ENCODE data around the gene ITPR1.
A peak's percentile ranks its signal among the peaks of the same experiment; 100 is the strongest.

Gene ITPR1

GRCh38 chr3:4766716-4767499 is 273.8 kb downstream of the ITPR1 start:
- no peak overlapping the region for H3K4me3 ChIP-seq (replicated peaks in 1 of 2; ENCODE audit: low read depth in 2 of 2, low read length in 2 of 2)
- no peak for DNase-seq (ENCODE audit: low read depth in 2 of 2)
- TF ChIP-seq CTCF (IDR thresholded peaks at IDR 0.05; ENCODE audit: low read depth, low read length), result no peak

GRCh38 chr3:4768021-4768420 is 274.9 kb downstream of the ITPR1 start:
- no peak overlapping the region for H3K4me3 ChIP-seq (replicated peaks in 1 of 2; ENCODE audit: low read depth in 2 of 2, low read length in 2 of 2)
- TF ChIP-seq CTCF (IDR thresholded peaks at IDR 0.05; ENCODE audit: low read depth, low read length), result no peak
- DNase-seq (ENCODE audit: low read depth in 2 of 2), result no peak

GRCh38 chr3:4768521-4768920 is 275.4 kb downstream of the ITPR1 start:
- no peak for TF ChIP-seq CTCF (IDR thresholded peaks at IDR 0.05; ENCODE audit: low read depth, low read length)
- DNase-seq (ENCODE audit: low read depth in 2 of 2), result no peak
- no peak overlapping the region for H3K4me3 ChIP-seq (replicated peaks in 1 of 2; ENCODE audit: low read depth in 2 of 2, low read length in 2 of 2)

GRCh38 chr3:4770561-4770960 is 277.4 kb downstream of the ITPR1 start:
- no peak for DNase-seq (ENCODE audit: low read depth in 2 of 2)
- no peak overlapping the region for H3K4me3 ChIP-seq (replicated peaks in 1 of 2; ENCODE audit: low read depth in 2 of 2, low read length in 2 of 2)
- TF ChIP-seq CTCF (IDR thresholded peaks at IDR 0.05; ENCODE audit: low read depth, low read length), result no peak

DNA sequence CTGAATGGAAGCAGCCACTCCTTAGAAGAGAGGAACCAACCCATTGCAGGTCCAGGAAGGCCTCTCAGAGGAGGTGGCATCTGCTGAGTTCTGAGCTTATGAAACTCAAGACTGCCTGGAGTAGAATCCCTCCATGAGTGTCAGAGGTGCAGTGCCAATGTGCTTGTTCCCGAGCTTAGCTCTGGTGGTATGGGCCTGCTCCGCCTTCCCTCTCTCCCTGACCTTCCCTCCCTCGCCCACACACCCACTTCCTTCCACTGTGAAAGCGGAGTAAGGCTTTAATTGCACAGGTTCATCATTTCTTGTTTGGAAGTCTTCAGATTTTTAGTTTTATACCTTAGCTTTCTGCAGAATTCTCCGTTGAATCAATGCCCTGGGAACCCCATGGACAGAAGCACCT is 278.1 kb downstream of the ITPR1 start:
- DNase-seq (ENCODE audit: low read depth in 2 of 2), result no peak
- no peak for TF ChIP-seq CTCF (IDR thresholded peaks at IDR 0.05; ENCODE audit: low read depth, low read length)
- H3K4me3 ChIP-seq (replicated peaks in 1 of 2; ENCODE audit: low read depth in 2 of 2, low read length in 2 of 2), result no peak overlapping the region

DNA sequence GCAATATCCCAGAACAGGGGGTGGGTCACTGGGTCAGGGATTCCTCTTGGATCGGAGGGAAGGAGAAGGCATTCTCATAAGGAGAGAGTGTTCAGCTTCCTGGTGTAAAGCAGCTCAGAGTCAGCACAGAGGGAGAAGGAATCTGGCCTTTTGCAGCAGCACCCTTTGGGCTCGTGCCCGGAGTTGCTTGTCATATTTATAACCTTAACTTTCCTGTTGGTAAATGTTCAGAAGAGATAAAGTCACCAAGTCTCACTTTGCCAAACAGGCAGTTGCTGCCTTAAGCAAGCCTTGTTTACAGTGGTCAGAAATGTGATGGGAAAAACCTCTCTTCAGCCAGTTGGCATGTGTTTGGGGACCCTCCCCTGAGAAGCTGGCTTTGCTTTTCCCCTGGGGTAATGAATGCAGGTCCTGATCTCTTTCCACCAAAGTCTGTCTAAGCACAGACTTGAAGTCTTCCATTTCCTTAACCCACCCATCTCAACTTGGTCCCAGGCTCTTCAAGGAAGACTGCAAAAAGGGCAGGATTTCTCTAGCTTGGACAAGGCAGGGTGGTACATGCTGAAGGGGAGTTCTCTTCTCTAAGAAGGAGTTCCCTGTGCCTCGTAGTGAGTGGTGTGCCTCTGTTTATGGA is 279.1 kb downstream of the ITPR1 start:
- DNase-seq (ENCODE audit: low read depth in 2 of 2), result peak; percentile 65 to 95
- no peak for TF ChIP-seq CTCF (IDR thresholded peaks at IDR 0.05; ENCODE audit: low read depth, low read length)
- no peak overlapping the region for H3K4me3 ChIP-seq (replicated peaks in 1 of 2; ENCODE audit: low read depth in 2 of 2, low read length in 2 of 2)

All from cardiac fibroblast (primary cell).